Fibroblast of upper back skin (primary cell): Measurements from ENCODE around the gene PLXNB2.

ENCODE experiments used
- DNase-seq: peaks from one replicate; pipeline ENCODE4 v3.0.0-alpha.2; 2013

The PLXNB2 gene

GRCh38 chr22:50225200-50225969 is 82.1 kb downstream of the PLXNB2 start:
- no peak for DNase-seq
